SK-N-SH treated with all-trans-retinoic acid at 6 μM for 48 hours (cell line): ENCODE measurements around the gene LAMA5.

ENCODE experiments used
- BACH2 ChIP-seq: fragments of 250-450 bp; sonication (Bioruptor Pico); IDR thresholded peaks from 2 replicates; pipeline ENCODE4 v1.9.0; 2021; ENCODE audit warnings: mild to moderate bottlenecking, borderline replicate concordance
- CREB5 ChIP-seq: fragments of 250-450 bp; sonication (Bioruptor Pico); IDR thresholded peaks from 2 replicates; pipeline ENCODE4 v1.5.1; 2020; ENCODE audit warnings: low read depth, mild to moderate bottlenecking, moderate library complexity
- CSRNP3 ChIP-seq: fragments of 250-450 bp; sonication (Bioruptor Pico); IDR thresholded peaks from 2 replicates; pipeline ENCODE4 v1.5.1; 2021; ENCODE audit warnings: mild to moderate bottlenecking, moderate library complexity
- ESRRG ChIP-seq: fragments of 250-450 bp; sonication (Bioruptor Pico); IDR thresholded peaks from 2 replicates; pipeline ENCODE4 v1.6.1; 2021; ENCODE audit warnings: mild to moderate bottlenecking
- GLIS3 ChIP-seq: fragments of 250-450 bp; sonication (Bioruptor Pico); IDR thresholded peaks from 2 replicates; pipeline ENCODE4 v1.5.0; 2020; ENCODE audit warnings: mild to moderate bottlenecking, moderate library complexity
- ISL1 ChIP-seq: fragments of 250-450 bp; sonication (Bioruptor Pico); IDR thresholded peaks from 2 replicates; pipeline ENCODE4 v2.1.2; 2022; ENCODE audit warnings: mild to moderate bottlenecking, moderate library complexity
- PATZ1 ChIP-seq: fragments of 250-450 bp; sonication (Bioruptor Pico); IDR thresholded peaks from 2 replicates; pipeline ENCODE4 v1.8.0; 2020; ENCODE audit warnings: mild to moderate bottlenecking, moderate library complexity, borderline replicate concordance
- PPARA ChIP-seq: fragments of 250-450 bp; sonication (Bioruptor Pico); IDR thresholded peaks from 2 replicates; pipeline ENCODE4 v1.5.0; 2020; ENCODE audit warnings: mild to moderate bottlenecking, borderline replicate concordance
- RARB ChIP-seq: fragments of 250-450 bp; sonication (Bioruptor Pico); IDR thresholded peaks from 2 replicates; pipeline ENCODE4 v1.8.0; 2021; ENCODE audit warnings: mild to moderate bottlenecking, moderate library complexity
- TCF4 ChIP-seq: fragments of 250-450 bp; sonication (Bioruptor Pico); IDR thresholded peaks from 2 replicates; pipeline ENCODE4 v1.8.0; 2021; ENCODE audit warnings: mild to moderate bottlenecking, moderate library complexity, borderline replicate concordance
- TSHZ2 ChIP-seq: fragments of 250-450 bp; sonication (Bioruptor Pico); IDR thresholded peaks from 2 replicates; pipeline ENCODE4 v1.5.0; 2020; ENCODE audit warnings: mild to moderate bottlenecking, moderate library complexity
- ZNF70 ChIP-seq: fragments of 450-650 bp; formaldehyde crosslinking; IDR thresholded peaks from 2 replicates; pipeline ENCODE4 v1.5.0; 2020; ENCODE audit warnings: mild to moderate bottlenecking, moderate library complexity
- ZNF8 ChIP-seq: fragments of 450-650 bp; formaldehyde crosslinking; IDR thresholded peaks from 2 replicates; pipeline ENCODE4 v1.5.0; 2020; ENCODE audit warnings: mild to moderate bottlenecking, moderate library complexity

GRCh38 chr20:62400021-62400420 lies 32.9 kb upstream of the LAMA5 start:
- TF ChIP-seq BACH2 (CRISPR knock-in tag) (no peak), PATZ1 (CRISPR knock-in tag) (no peak), CSRNP3 (CRISPR knock-in tag) (no peak), ZNF70 (CRISPR knock-in tag) (no peak), GLIS3 (no peak), ESRRG (CRISPR knock-in tag) (no peak), ZNF8 (CRISPR knock-in tag) (no peak), TCF4 (CRISPR knock-in tag) (no peak), CREB5 (CRISPR knock-in tag) (no peak), PPARA (CRISPR knock-in tag) (no peak), ISL1 (CRISPR knock-in tag) (no peak), RARB (CRISPR knock-in tag) (no peak), TSHZ2 (no peak)
